Astrocyte (in vitro differentiated cells and primary cell): ENCODE results near the gene JUP.

ENCODE experiments used
- EZH2 ChIP-seq: IDR thresholded peaks from 2 replicates; pipeline ENCODE4 v1.6.1; 2012; ENCODE audit warnings: mild to moderate bottlenecking, low read length, inconsistent platforms; ENCODE audit not compliant: insufficient read depth
- TF ChIP-seq, protein P1 (sequence below): IDR thresholded peaks from 2 replicates; pipeline ENCODE4 v1.5.1; 2011; ENCODE audit warnings: low read depth, mild to moderate bottlenecking, inconsistent platforms, low read length, moderate library complexity; ENCODE audit not compliant: insufficient read depth

DNA sequence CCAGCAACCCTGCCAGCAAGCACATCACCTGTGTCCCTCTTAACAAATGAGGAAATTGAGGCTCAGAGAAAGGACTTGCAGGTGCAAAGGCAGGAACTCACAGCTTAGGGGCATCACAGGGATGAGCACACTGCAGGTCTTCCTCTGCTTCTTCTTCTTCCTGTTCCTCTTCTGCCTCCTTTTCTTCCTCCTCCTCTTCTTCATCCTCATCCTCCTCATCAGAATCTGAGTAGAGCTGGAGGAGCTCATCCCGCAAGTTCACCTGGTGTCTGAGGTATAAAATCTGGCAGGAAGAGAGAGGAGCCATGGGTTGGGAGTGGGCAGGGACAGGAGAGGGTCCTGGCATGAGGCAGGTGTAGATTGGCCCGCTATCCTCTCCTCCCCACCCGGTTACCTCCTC lies 54.7 kb downstream of the JUP start:
- TF ChIP-seq, protein P1, sequence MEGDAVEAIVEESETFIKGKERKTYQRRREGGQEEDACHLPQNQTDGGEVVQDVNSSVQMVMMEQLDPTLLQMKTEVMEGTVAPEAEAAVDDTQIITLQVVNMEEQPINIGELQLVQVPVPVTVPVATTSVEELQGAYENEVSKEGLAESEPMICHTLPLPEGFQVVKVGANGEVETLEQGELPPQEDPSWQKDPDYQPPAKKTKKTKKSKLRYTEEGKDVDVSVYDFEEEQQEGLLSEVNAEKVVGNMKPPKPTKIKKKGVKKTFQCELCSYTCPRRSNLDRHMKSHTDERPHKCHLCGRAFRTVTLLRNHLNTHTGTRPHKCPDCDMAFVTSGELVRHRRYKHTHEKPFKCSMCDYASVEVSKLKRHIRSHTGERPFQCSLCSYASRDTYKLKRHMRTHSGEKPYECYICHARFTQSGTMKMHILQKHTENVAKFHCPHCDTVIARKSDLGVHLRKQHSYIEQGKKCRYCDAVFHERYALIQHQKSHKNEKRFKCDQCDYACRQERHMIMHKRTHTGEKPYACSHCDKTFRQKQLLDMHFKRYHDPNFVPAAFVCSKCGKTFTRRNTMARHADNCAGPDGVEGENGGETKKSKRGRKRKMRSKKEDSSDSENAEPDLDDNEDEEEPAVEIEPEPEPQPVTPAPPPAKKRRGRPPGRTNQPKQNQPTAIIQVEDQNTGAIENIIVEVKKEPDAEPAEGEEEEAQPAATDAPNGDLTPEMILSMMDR, result no peak
- TF ChIP-seq EZH2, result no peak
